ENCODE data around the gene NUDT8.

GRCh38 chr11:67630228-67630942 is 648 bp upstream of the NUDT8 start:
- TF ChIP-seq EP300 (IDR thresholded peaks at IDR 0.05) (no peak), POLR2A (IDR thresholded peaks at IDR 0.05) (peak in 1 of 2 donors; percentile 64)
- TF ChIP-seq, protein P1, sequence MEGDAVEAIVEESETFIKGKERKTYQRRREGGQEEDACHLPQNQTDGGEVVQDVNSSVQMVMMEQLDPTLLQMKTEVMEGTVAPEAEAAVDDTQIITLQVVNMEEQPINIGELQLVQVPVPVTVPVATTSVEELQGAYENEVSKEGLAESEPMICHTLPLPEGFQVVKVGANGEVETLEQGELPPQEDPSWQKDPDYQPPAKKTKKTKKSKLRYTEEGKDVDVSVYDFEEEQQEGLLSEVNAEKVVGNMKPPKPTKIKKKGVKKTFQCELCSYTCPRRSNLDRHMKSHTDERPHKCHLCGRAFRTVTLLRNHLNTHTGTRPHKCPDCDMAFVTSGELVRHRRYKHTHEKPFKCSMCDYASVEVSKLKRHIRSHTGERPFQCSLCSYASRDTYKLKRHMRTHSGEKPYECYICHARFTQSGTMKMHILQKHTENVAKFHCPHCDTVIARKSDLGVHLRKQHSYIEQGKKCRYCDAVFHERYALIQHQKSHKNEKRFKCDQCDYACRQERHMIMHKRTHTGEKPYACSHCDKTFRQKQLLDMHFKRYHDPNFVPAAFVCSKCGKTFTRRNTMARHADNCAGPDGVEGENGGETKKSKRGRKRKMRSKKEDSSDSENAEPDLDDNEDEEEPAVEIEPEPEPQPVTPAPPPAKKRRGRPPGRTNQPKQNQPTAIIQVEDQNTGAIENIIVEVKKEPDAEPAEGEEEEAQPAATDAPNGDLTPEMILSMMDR (IDR thresholded peaks at IDR 0.05) = peak; percentile 60 to 80 (median 68)
